Osteoblast (primary cell): ENCODE results near the gene BORCS8. TPM values are rescaled to one million over a fixed set of nuclear protein-coding genes. Genes with fewer than 3 reads are reported as not detected.

Experiments
- DNase-seq: peaks from one replicate; pipeline ENCODE4 v3.0.0; 2011; ENCODE audit warnings: low spot score, mixed read lengths; ENCODE audit not compliant: insufficient read length; ENCODE audit errors: missing footprints
- H2AFZ ChIP-seq: 2 replicates; pipeline ENCODE4 v1.6.0; 2011; ENCODE audit warnings: mild to moderate bottlenecking, low read length
- H3K27ac ChIP-seq: 2 replicates; pipeline ENCODE4 v1.5.1; 2011; ENCODE audit warnings: mild to moderate bottlenecking, low read depth, low read length, moderate library complexity
- H3K27me3 ChIP-seq: 2 replicates; pipeline ENCODE4 v1.6.0; 2012; ENCODE audit warnings: mild to moderate bottlenecking, control low read depth, inconsistent platforms, low read length, moderate library complexity; ENCODE audit not compliant: insufficient read depth
- H3K36me3 ChIP-seq: 2 replicates; pipeline ENCODE4 v1.5.1; 2011; ENCODE audit warnings: mild to moderate bottlenecking, low read length, control low read depth, moderate library complexity; ENCODE audit not compliant: insufficient read depth
- H3K4me1 ChIP-seq: 2 replicates; pipeline ENCODE4 v1.5.1; 2011; ENCODE audit warnings: mild to moderate bottlenecking, low read length, control low read depth, moderate library complexity; ENCODE audit not compliant: insufficient read depth
- H3K4me2 ChIP-seq: 2 replicates; pipeline ENCODE4 v1.6.0; 2011; ENCODE audit warnings: mild to moderate bottlenecking, low read length; ENCODE audit not compliant: insufficient read depth
- H3K4me3 ChIP-seq: fragments of 200-600 bp; sonication (generic); 3 replicates; pipeline ENCODE4 v1.5.1; 2012; ENCODE audit warnings: mild to moderate bottlenecking, low read length, inconsistent platforms; ENCODE audit not compliant: insufficient read depth
- H3K79me2 ChIP-seq: 2 replicates; pipeline ENCODE4 v1.6.0; 2012; ENCODE audit warnings: mild to moderate bottlenecking, low read length, control low read depth, inconsistent platforms; ENCODE audit not compliant: insufficient read depth
- H3K9me3 ChIP-seq: 2 replicates; pipeline ENCODE4 v1.5.1; 2011; ENCODE audit warnings: low read depth, low read length, control low read depth
- H4K20me1 ChIP-seq: 2 replicates; pipeline ENCODE4 v1.6.0; 2012; ENCODE audit warnings: mild to moderate bottlenecking, low read length, control low read depth; ENCODE audit not compliant: insufficient read depth
- small RNA-seq: library from RNA; depleted of rRNA; stranded (forward); fragments of <200 nt; gene quantifications from one replicate; pipeline ENCODE3, GENCODE V24; 2012
- total RNA-seq: library from RNA; depleted of rRNA; stranded (reverse); fragments of >200 nt; gene quantifications from 2 replicates; pipeline ENCODE4 v1.2.3, GENCODE V29; 2012
- TF ChIP-seq, protein P1 (sequence below): IDR thresholded peaks from 2 replicates; pipeline ENCODE4 v1.5.1; 2011; ENCODE audit warnings: mild to moderate bottlenecking, low read depth, low read length, moderate library complexity; ENCODE audit errors: extremely low read depth

Gene BORCS8
- total RNA-seq, 1 donor: 17.4 TPM

DNA sequence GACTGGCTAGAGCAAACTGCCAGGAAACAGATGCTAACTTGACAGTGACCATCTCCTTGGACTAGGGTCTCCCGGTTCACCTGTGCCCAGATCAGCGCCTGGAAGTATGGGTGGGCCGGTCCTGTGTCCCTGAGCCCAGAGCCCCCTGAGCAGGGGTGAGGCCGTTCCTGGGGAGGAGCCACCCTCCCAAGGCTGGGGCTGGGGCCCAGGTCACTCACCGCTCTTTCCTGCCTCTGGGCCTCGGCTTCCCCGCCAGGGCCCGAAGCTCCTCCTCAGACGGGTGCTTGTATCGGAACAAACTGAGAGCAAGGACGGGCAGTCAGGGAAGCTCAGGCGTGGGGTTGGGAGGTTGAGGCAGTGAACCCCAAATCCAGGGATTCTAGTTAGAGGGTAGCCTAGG, 59.0 kb downstream of the BORCS8 start:
- TF ChIP-seq, protein P1, sequence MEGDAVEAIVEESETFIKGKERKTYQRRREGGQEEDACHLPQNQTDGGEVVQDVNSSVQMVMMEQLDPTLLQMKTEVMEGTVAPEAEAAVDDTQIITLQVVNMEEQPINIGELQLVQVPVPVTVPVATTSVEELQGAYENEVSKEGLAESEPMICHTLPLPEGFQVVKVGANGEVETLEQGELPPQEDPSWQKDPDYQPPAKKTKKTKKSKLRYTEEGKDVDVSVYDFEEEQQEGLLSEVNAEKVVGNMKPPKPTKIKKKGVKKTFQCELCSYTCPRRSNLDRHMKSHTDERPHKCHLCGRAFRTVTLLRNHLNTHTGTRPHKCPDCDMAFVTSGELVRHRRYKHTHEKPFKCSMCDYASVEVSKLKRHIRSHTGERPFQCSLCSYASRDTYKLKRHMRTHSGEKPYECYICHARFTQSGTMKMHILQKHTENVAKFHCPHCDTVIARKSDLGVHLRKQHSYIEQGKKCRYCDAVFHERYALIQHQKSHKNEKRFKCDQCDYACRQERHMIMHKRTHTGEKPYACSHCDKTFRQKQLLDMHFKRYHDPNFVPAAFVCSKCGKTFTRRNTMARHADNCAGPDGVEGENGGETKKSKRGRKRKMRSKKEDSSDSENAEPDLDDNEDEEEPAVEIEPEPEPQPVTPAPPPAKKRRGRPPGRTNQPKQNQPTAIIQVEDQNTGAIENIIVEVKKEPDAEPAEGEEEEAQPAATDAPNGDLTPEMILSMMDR: no peak

DNA sequence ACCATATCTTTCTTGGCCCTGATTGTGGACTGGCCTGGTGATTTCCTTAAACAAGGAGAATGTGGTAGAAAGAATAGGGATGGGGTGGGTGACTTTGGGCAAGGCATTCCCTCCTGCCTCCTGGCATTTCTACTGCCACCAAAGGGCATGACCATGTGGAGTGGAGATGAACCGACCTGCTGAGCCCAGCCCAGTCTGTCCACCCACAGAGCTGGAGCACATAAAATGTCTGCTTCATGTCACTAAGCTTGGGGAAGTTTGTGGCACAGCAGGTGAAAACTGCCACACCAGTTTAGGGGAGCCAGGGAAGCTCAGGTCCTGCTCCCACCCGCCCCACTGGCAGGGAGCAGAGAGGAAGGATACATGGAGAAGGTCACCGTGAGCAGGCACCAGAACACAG, 60.0 kb downstream of the BORCS8 start:
- Histone ChIP-seq H3K4me3 (no peak overlapping the region), H3K36me3 (no peaks in the 10 kb centered on the region), H3K27me3 (no peaks in the 10 kb centered on the region), H2AFZ (no peak overlapping the region), H3K79me2 (peaks cover 2% of the 10 kb centered on the region), H3K27ac (no peak overlapping the region), H3K4me2 (no peak overlapping the region), H4K20me1 (no peaks in the 10 kb centered on the region), H3K4me1 (no peaks in the 10 kb centered on the region), H3K9me3 (peaks cover 3% of the 10 kb centered on the region)
- TF ChIP-seq, protein P1: no peak
- DNase-seq: no peak

More for the DNA sequence above, 59.0 kb downstream of the BORCS8 start:
- H3K27ac ChIP-seq: no peak overlapping the region
- H2AFZ ChIP-seq: no peak overlapping the region
- H3K79me2 ChIP-seq: peaks cover 10% of the 10 kb centered on the region
- H3K36me3 ChIP-seq: no peaks in the 10 kb centered on the region
- H3K27me3 ChIP-seq: no peaks in the 10 kb centered on the region
- no peak overlapping the region for H3K4me3 ChIP-seq
- H4K20me1 ChIP-seq: no peaks in the 10 kb centered on the region
- peaks cover 6% of the 10 kb centered on the region for H3K4me1 ChIP-seq
- peaks cover 3% of the 10 kb centered on the region for H3K9me3 ChIP-seq
- no peak for DNase-seq
- H3K4me2 ChIP-seq: no peak overlapping the region

Small RNA genes lying within 50 kb of the gene (small RNA-seq; reads per million reads assigned to genes)
- not detected for gene RNU6-1028P

Other genes with a start within 250 kb of the BORCS8 start
- 32.7 and 33.7 TPM in 2 replicates for gene SUGP2, start 158.6 kb downstream of the BORCS8 start, total RNA-seq
- 30.9 and 38.4 TPM in 2 replicates for gene ARMC6, start 158.5 kb downstream of the BORCS8 start, total RNA-seq
- gene SLC25A42, start 128.2 kb downstream of the BORCS8 start, total RNA-seq: 5.4 and 5.6 TPM in 2 replicates
- gene TMEM161A, start 53.7 kb downstream of the BORCS8 start, total RNA-seq: 13.8 and 15.9 TPM in 2 replicates
- 0.29 and 0.36 TPM in 2 replicates for gene MEF2B, start 21.9 kb downstream of the BORCS8 start, total RNA-seq
- gene RFXANK, start 106 bp upstream of the BORCS8 start, total RNA-seq: 37.4 and 47.4 TPM in 2 replicates
- 6.2 and 6.5 TPM in 2 replicates for gene NR2C2AP, start 11.3 kb upstream of the BORCS8 start, total RNA-seq
- under 0.01 TPM in 1 of 2 replicates, not detected in the other for gene NCAN, start 19.8 kb upstream of the BORCS8 start, total RNA-seq
- 0.29 and 0.36 TPM in 2 replicates for gene TM6SF2, start 81.1 kb upstream of the BORCS8 start, total RNA-seq
- 27.1 and 31.2 TPM in 2 replicates for gene SUGP1, start 128.4 kb upstream of the BORCS8 start, total RNA-seq
- 37.1 and 39.1 TPM in 2 replicates for gene MAU2, start 128.7 kb upstream of the BORCS8 start, total RNA-seq
- 48.6 and 48.9 TPM in 2 replicates for gene GATAD2A, start 213.5 kb upstream of the BORCS8 start, total RNA-seq